Activated T-helper 1 cell treated with anti-CD3 and anti-CD28 coated beads, Interleukin-12 subunit alpha, Interleukin-12 subunit beta, Interleukin-2, Interleukin-4 antibody, amounts not matched to agents 30 ng/mL and 10 ng/mL and 1 ng/mL, durations not matched to agents 14 hours and 24 hours and 36 hours (primary cell): ENCODE results near the gene LNP1. TPM values are rescaled to one million over a fixed set of nuclear protein-coding genes. Genes with fewer than 3 reads are reported as not detected.
"Not testable (repeated sequence)": the region's sequence is repeated elsewhere in the genome, so short reads cannot be mapped to it uniquely, and the experiment has no call there.

Experiments
- DNase-seq: peaks from one replicate; pipeline ENCODE4 v3.0.0; 2021; ENCODE audit warnings: low spot score
- H3K27ac Mint-ChIP-seq: one replicate; pipeline ENCODE4 v1.8.0; 2021; ENCODE audit warnings: mild to moderate bottlenecking, mixed read lengths
- H3K27me3 Mint-ChIP-seq: one replicate; pipeline ENCODE4 v1.8.0; 2022; ENCODE audit warnings: mild to moderate bottlenecking, moderate library complexity, mixed read lengths; ENCODE audit not compliant: insufficient read depth
- H3K36me3 Mint-ChIP-seq: one replicate; pipeline ENCODE4 v1.8.0; 2021; ENCODE audit warnings: low read depth, mixed read lengths
- H3K4me1 Mint-ChIP-seq: one replicate; pipeline ENCODE4 v1.8.0; 2021; ENCODE audit warnings: low read depth, mixed read lengths
- H3K4me3 Mint-ChIP-seq: one replicate; pipeline ENCODE4 v1.8.0; 2021; ENCODE audit warnings: mild to moderate bottlenecking, moderate library complexity, mixed read lengths
- H3K9me3 Mint-ChIP-seq: one replicate; pipeline ENCODE4 v1.8.0; 2021; ENCODE audit warnings: mixed read lengths
- intact Hi-C: fragments of 100-400 bp; cut with micrococcal nuclease; formaldehyde crosslinking; loops from one replicate; pipeline ENCODE4 v1.15.1; 2024
- total RNA-seq: library from RNA; stranded (reverse); gene quantifications from 2 replicates; pipeline ENCODE4 v1.2.3, GENCODE V29; 2022

LNP1 gene
- total RNA-seq, result 2.4 and 2.6 TPM in 2 replicates

GRCh38 chr3:100400780-100401673, at the start of gene LNP1, which contains the start of gene TOMM70:
TSS of gene LNP1 (plus strand) at chr3:100401539. CDS start at chr3:100429730, 28,191 bp downstream.
TSS of gene TOMM70 (minus strand) at chr3:100401089. CDS start at chr3:100400949, 140 bp downstream.
- Mint-ChIP-seq H3K4me3 (peak within 1 kb of the TSS; percentile 96), H3K27ac (peak within 1 kb of the TSS; percentile 99), H3K27me3 (peaks cover 2% of the 10 kb centered on the region), H3K9me3 (no peaks in the 10 kb centered on the region), H3K36me3 (peaks cover 12% of the 10 kb centered on the region), H3K4me1 (peaks cover 60% of the 10 kb centered on the region)
- DNase-seq, result peak; percentile 91
- intact Hi-C loops, result loop anchor here (1.0 to 5.0 kb wide), 15 partner anchors 67 to 1378 kb away; partner anchors contain the start of genes CEP97, NIT2, NXPE3 and PCNP

- intact Hi-C loops, DNase-seq, H3K27me3 Mint-ChIP-seq, H3K27ac Mint-ChIP-seq, H3K4me3 Mint-ChIP-seq, H3K4me1 Mint-ChIP-seq, H3K9me3 Mint-ChIP-seq: not testable (repeated sequence)
- peaks cover 57% of the 10 kb centered on the region for H3K36me3 Mint-ChIP-seq
Measured at GRCh38 chr3:100351770-100352169, 49.6 kb upstream of the LNP1 start.

GRCh38 chr3:100352296-100353231, 48.8 kb upstream of the LNP1 start:
- Mint-ChIP-seq H3K4me3 (no peak overlapping the region), H3K36me3 (peaks cover 58% of the 10 kb centered on the region), H3K27ac (no peak overlapping the region), H3K4me1 (no peaks in the 10 kb centered on the region), H3K9me3 (peaks cover 4% of the 10 kb centered on the region), H3K27me3 (no peaks in the 10 kb centered on the region)
- DNase-seq, result no peak
- intact Hi-C loops, result no loop called here

- DNase-seq, result no peak
- Mint-ChIP-seq H3K4me3 (no peak overlapping the region), H3K36me3 (peaks cover 48% of the 10 kb centered on the region), H3K27ac (no peak overlapping the region), H3K4me1 (no peaks in the 10 kb centered on the region), H3K27me3 (no peaks in the 10 kb centered on the region), H3K9me3 (peaks cover 4% of the 10 kb centered on the region)
- intact Hi-C loops, result no loop called here
Measured at GRCh38 chr3:100354850-100355249, 46.5 kb upstream of the LNP1 start.

GRCh38 chr3:100358413-100358812, 42.9 kb upstream of the LNP1 start:
- Mint-ChIP-seq H3K27me3 (no peaks in the 10 kb centered on the region), H3K9me3 (peaks cover 4% of the 10 kb centered on the region), H3K36me3 (peaks cover 44% of the 10 kb centered on the region), H3K4me3 (no peak overlapping the region), H3K4me1 (no peaks in the 10 kb centered on the region), H3K27ac (no peak overlapping the region)
- DNase-seq, result no peak
- intact Hi-C loops, result no loop called here

GRCh38 chr3:100359035-100359434, 42.3 kb upstream of the LNP1 start:
- no peaks in the 10 kb centered on the region for H3K4me1 Mint-ChIP-seq
- intact Hi-C loops, result no loop called here
- peaks cover 45% of the 10 kb centered on the region for H3K36me3 Mint-ChIP-seq
- DNase-seq, result no peak
- peaks cover 4% of the 10 kb centered on the region for H3K9me3 Mint-ChIP-seq
- H3K4me3 Mint-ChIP-seq, result no peak overlapping the region
- H3K27ac Mint-ChIP-seq, result no peak overlapping the region
- H3K27me3 Mint-ChIP-seq, result no peaks in the 10 kb centered on the region

GRCh38 chr3:100360757-100361496, 40.4 kb upstream of the LNP1 start:
- H3K36me3 Mint-ChIP-seq, result peaks cover 44% of the 10 kb centered on the region
- H3K27ac Mint-ChIP-seq, result no peak overlapping the region
- peaks cover 4% of the 10 kb centered on the region for H3K9me3 Mint-ChIP-seq
- H3K27me3 Mint-ChIP-seq, result no peaks in the 10 kb centered on the region
- H3K4me1 Mint-ChIP-seq, result no peaks in the 10 kb centered on the region
- intact Hi-C loops, result no loop called here
- no peak overlapping the region for H3K4me3 Mint-ChIP-seq
- no peak for DNase-seq

- Mint-ChIP-seq H3K9me3 (peaks cover 4% of the 10 kb centered on the region), H3K4me3 (no peak overlapping the region), H3K36me3 (peaks cover 42% of the 10 kb centered on the region), H3K27ac (no peak overlapping the region), H3K27me3 (no peaks in the 10 kb centered on the region), H3K4me1 (no peaks in the 10 kb centered on the region)
- intact Hi-C loops, result no loop called here
- no peak for DNase-seq
Measured at GRCh38 chr3:100361897-100362296, 39.4 kb upstream of the LNP1 start.

- Mint-ChIP-seq H3K36me3 (peaks cover 44% of the 10 kb centered on the region), H3K27me3 (no peaks in the 10 kb centered on the region), H3K4me3 (no peak overlapping the region), H3K9me3 (peaks cover 4% of the 10 kb centered on the region), H3K27ac (no peak overlapping the region), H3K4me1 (no peaks in the 10 kb centered on the region)
- no peak for DNase-seq
- intact Hi-C loops, result no loop called here
Measured at GRCh38 chr3:100364421-100364820, 36.9 kb upstream of the LNP1 start.

GRCh38 chr3:100366424-100366823, 34.9 kb upstream of the LNP1 start:
- intact Hi-C loops, result no loop called here
- peaks cover 35% of the 10 kb centered on the region for H3K36me3 Mint-ChIP-seq

GRCh38 chr3:100368441-100368840, 32.9 kb upstream of the LNP1 start:
- Mint-ChIP-seq H3K27me3 (no peaks in the 10 kb centered on the region), H3K4me3 (no peak overlapping the region), H3K9me3 (no peaks in the 10 kb centered on the region), H3K4me1 (no peaks in the 10 kb centered on the region), H3K27ac (no peak overlapping the region), H3K36me3 (peaks cover 30% of the 10 kb centered on the region)
- intact Hi-C loops, result no loop called here
- no peak for DNase-seq

More at GRCh38 chr3:100366424-100366823, 34.9 kb upstream of the LNP1 start:
- no peaks in the 10 kb centered on the region for H3K4me1 Mint-ChIP-seq
- no peak overlapping the region for H3K4me3 Mint-ChIP-seq
- no peak for DNase-seq
- no peaks in the 10 kb centered on the region for H3K27me3 Mint-ChIP-seq
- no peak overlapping the region for H3K27ac Mint-ChIP-seq
- H3K9me3 Mint-ChIP-seq, result peaks cover 4% of the 10 kb centered on the region

GRCh38 chr3:100370756-100371155, 30.6 kb upstream of the LNP1 start:
- Mint-ChIP-seq H3K4me1 (peaks cover 5% of the 10 kb centered on the region), H3K27me3 (no peaks in the 10 kb centered on the region), H3K27ac (no peak overlapping the region), H3K9me3 (no peaks in the 10 kb centered on the region), H3K36me3 (peaks cover 31% of the 10 kb centered on the region), H3K4me3 (no peak overlapping the region)
- DNase-seq, result no peak
- intact Hi-C loops, result no loop called here
